Caco-2 (cell line): ENCODE results near the gene TMEM225B. TPM values are rescaled to one million over a fixed set of nuclear protein-coding genes. Genes with fewer than 3 reads are reported as not detected.
"Not testable (repeated sequence)": the region's sequence is repeated elsewhere in the genome, so short reads cannot be mapped to it uniquely, and the experiment has no call there.

Experiments used
- BruUV-seq: library from RNA; stranded (reverse); fragments of 400-500 nt; replicated peaks from 2 replicates; lab custom pipeline; 2021; lab: Mats Ljungman, UMichigan
- CTCF ChIA-PET: fragments of 300-600 bp; sonication (Branson Sonifier 250); formaldehyde crosslinking; loops from one replicate; lab custom pipeline; 2022; ENCODE audit warnings: antibody characterized with exemption; lab: Charles Lee
- POLR2A ChIA-PET: fragments of 300-600 bp; sonication (Branson Sonifier 250); formaldehyde crosslinking; loops from one replicate; lab custom pipeline; 2022; ENCODE audit warnings: antibody characterized with exemption; lab: Charles Lee
- DNase-seq, 2 experiments: peaks; one replicate each; pipeline versions ENCODE4 v3.0.0 to v3.0.0-alpha.2; 2020 to 2022
- H3K27me3 ChIP-seq: replicated peaks from 2 replicates; pipeline ENCODE4 v1.6.0; 2011; ENCODE audit warnings: low read length; ENCODE audit not compliant: control insufficient read depth, insufficient read depth
- H3K36me3 ChIP-seq: 2 replicates; pipeline ENCODE4 v1.5.1; 2011; ENCODE audit warnings: low read length; ENCODE audit not compliant: control insufficient read depth, insufficient read depth
- H3K4me1 ChIP-seq: fragments of 250-450 bp; sonication (Bioruptor Pico); 2 replicates; pipeline ENCODE4 v1.5.1; 2020; ENCODE audit warnings: mild to moderate bottlenecking
- H3K4me3 ChIP-seq: 2 replicates; pipeline ENCODE4 v1.5.1; 2011; ENCODE audit warnings: low read depth, mild to moderate bottlenecking, control low read depth, low read length
- H3K9me3 ChIP-seq: fragments of 250-450 bp; sonication (Bioruptor Pico); 2 replicates; pipeline ENCODE4 v1.5.1; 2020; ENCODE audit warnings: mild to moderate bottlenecking, moderate library complexity
- H3K27ac Mint-ChIP-seq: one replicate; pipeline ENCODE4 v1.8.0; 2022; ENCODE audit warnings: mixed read lengths; ENCODE audit not compliant: unreplicated experiment
- H3K27me3 Mint-ChIP-seq: one replicate; pipeline ENCODE4 v1.8.0; 2022; ENCODE audit warnings: mixed read lengths; ENCODE audit not compliant: insufficient read depth, unreplicated experiment
- H3K36me3 Mint-ChIP-seq: one replicate; pipeline ENCODE4 v1.8.0; 2022; ENCODE audit warnings: mild to moderate bottlenecking, mixed read lengths; ENCODE audit not compliant: insufficient read depth, unreplicated experiment
- H3K4me1 Mint-ChIP-seq: one replicate; pipeline ENCODE4 v1.8.0; 2022; ENCODE audit warnings: low read depth, mixed read lengths; ENCODE audit not compliant: unreplicated experiment
- H3K4me3 Mint-ChIP-seq: one replicate; pipeline ENCODE4 v1.8.0; 2022; ENCODE audit warnings: mild to moderate bottlenecking, moderate library complexity, mixed read lengths; ENCODE audit not compliant: unreplicated experiment
- H3K9me3 Mint-ChIP-seq: one replicate; pipeline ENCODE4 v1.8.0; 2022; ENCODE audit warnings: mixed read lengths; ENCODE audit not compliant: unreplicated experiment
- CTCF ChIP-seq, 2 experiments: fragments of 200-600 bp in 1 of 2; IDR thresholded peaks; 1 replicate in 1 of 2; 2 replicates in 1 of 2; pipeline versions ENCODE4 v1.5.1 to v1.8.0; 2011 to 2022; ENCODE audit warnings: antibody characterized with exemption in 1 of 2, control low read depth in 1 of 2, inconsistent platforms in 1 of 2, low read depth in 1 of 2, low read length in 1 of 2, mild to moderate bottlenecking in 1 of 2, moderate library complexity in 1 of 2; ENCODE audit not compliant: insufficient read depth in 1 of 2, severe bottlenecking in 1 of 2, unreplicated experiment in 1 of 2
- intact Hi-C: fragments of 100-400 bp; cut with micrococcal nuclease; formaldehyde crosslinking; loops from one replicate; pipeline ENCODE4 v1.10.0; 2022; ENCODE audit not compliant: unreplicated experiment
- total RNA-seq: library from RNA; stranded (reverse); gene quantifications from 2 replicates; pipeline ENCODE4 v1.2.3, GENCODE V29; 2022

TMEM225B gene
- total RNA-seq, 1 experiment from 2014 or later = 0.27 TPM

DNA sequence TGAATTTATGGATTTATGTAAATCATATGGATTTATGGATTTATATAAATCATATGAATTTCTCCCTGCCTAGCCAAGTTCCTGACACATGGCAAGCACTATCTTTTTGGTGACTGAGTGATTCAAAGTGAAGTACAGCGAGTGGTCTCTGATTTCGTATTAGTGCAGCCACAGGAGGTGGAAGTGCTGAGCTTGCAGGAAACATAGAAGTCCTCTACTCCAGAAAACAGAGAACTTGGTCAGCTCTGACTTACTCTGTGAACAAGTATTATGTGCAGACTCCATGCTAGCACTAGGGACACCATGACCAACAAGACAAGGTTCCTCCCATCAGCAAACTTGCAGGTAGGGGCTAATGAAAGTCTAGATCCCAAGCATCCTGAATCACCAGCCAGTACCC lies 53.2 kb downstream of the TMEM225B start:
- H3K36me3 Mint-ChIP-seq = no peaks in the 10 kb centered on the region
- BruUV-seq = no TSS peak
- intact Hi-C loops = no loop called here
- no peak overlapping the region for H3K4me3 Mint-ChIP-seq
- no peak overlapping the region for H3K4me3 ChIP-seq
- H3K36me3 ChIP-seq = no peaks in the 10 kb centered on the region
- TF ChIP-seq CTCF (IDR thresholded peaks at IDR 0.05; ENCODE audit: insufficient read depth in 1 of 2, low read depth in 1 of 2, low read length in 1 of 2, severe bottlenecking in 1 of 2, unreplicated experiment in 1 of 2) = no peak
- CTCF ChIA-PET = no interaction called here
- no peaks in the 10 kb centered on the region for H3K9me3 ChIP-seq
- POLR2A ChIA-PET = no interaction called here
- DNase-seq = no peak
- H3K4me1 ChIP-seq = no peaks in the 10 kb centered on the region
- no peak overlapping the region for H3K27ac Mint-ChIP-seq
- H3K9me3 Mint-ChIP-seq = no peaks in the 10 kb centered on the region
- H3K27me3 ChIP-seq = no peaks in the 10 kb centered on the region
- H3K4me1 Mint-ChIP-seq = no peaks in the 10 kb centered on the region
- H3K27me3 Mint-ChIP-seq = no peaks in the 10 kb centered on the region

DNA sequence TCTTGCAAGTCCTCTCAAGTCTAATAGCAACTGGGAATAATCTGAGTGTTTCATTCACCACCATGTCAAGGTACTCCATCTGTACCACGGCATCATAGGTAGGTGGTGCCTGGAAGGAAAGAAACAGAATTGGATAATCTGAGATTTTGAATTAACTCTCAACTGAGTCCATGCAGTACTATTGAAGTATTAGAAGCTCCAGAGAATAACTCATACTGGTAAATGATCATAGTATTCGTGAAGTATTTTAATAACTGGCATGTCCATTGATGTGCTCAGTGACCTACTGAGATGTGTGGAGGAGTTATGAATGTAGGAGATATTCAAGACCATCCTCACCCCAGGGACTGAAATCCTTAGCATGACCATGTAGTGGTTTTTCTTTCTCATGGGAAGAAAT lies 54.6 kb downstream of the TMEM225B start:
- Mint-ChIP-seq H3K4me1 (no peaks in the 10 kb centered on the region), H3K27ac (no peak overlapping the region), H3K27me3 (no peaks in the 10 kb centered on the region), H3K4me3 (no peak overlapping the region), H3K9me3 (no peaks in the 10 kb centered on the region), H3K36me3 (no peaks in the 10 kb centered on the region)
- Histone ChIP-seq H3K36me3 (no peaks in the 10 kb centered on the region), H3K27me3 (no peaks in the 10 kb centered on the region), H3K4me1 (no peaks in the 10 kb centered on the region), H3K9me3 (no peaks in the 10 kb centered on the region), H3K4me3 (no peak overlapping the region)
- POLR2A ChIA-PET = no interaction called here
- no peak for DNase-seq
- intact Hi-C loops = no loop called here
- no peak for TF ChIP-seq CTCF (IDR thresholded peaks at IDR 0.05; ENCODE audit: insufficient read depth in 1 of 2, low read depth in 1 of 2, low read length in 1 of 2, severe bottlenecking in 1 of 2, unreplicated experiment in 1 of 2)
- no TSS peak for BruUV-seq
- CTCF ChIA-PET = no interaction called here

- H3K27me3 ChIP-seq, H3K27ac Mint-ChIP-seq, H3K27me3 Mint-ChIP-seq, intact Hi-C loops, H3K4me3 ChIP-seq, H3K36me3 ChIP-seq, BruUV-seq, H3K36me3 Mint-ChIP-seq, H3K4me3 Mint-ChIP-seq, H3K4me1 ChIP-seq, POLR2A ChIA-PET, H3K4me1 Mint-ChIP-seq, H3K9me3 Mint-ChIP-seq, DNase-seq, CTCF ChIA-PET, H3K9me3 ChIP-seq: not testable (repeated sequence)
Observed at GRCh38 chr7:99653269-99653668, 55.2 kb downstream of the TMEM225B start.

GRCh38 chr7:99653754-99654153 lies 55.7 kb downstream of the TMEM225B start:
- ChIA-PET CTCF (no interaction called here), POLR2A (no interaction called here)
- peaks cover 7% of the 10 kb centered on the region for H3K9me3 Mint-ChIP-seq
- H3K4me1 Mint-ChIP-seq = no peaks in the 10 kb centered on the region
- H3K36me3 Mint-ChIP-seq = no peaks in the 10 kb centered on the region
- no peak for DNase-seq
- H3K36me3 ChIP-seq = no peaks in the 10 kb centered on the region
- H3K27me3 ChIP-seq = no peaks in the 10 kb centered on the region
- no peak for TF ChIP-seq CTCF (IDR thresholded peaks at IDR 0.05; ENCODE audit: insufficient read depth in 1 of 2, low read depth in 1 of 2, low read length in 1 of 2, severe bottlenecking in 1 of 2, unreplicated experiment in 1 of 2)
- no peaks in the 10 kb centered on the region for H3K27me3 Mint-ChIP-seq
- intact Hi-C loops = no loop called here
- no peak overlapping the region for H3K4me3 Mint-ChIP-seq
- no peak overlapping the region for H3K4me3 ChIP-seq
- no peak overlapping the region for H3K27ac Mint-ChIP-seq
- no peaks in the 10 kb centered on the region for H3K9me3 ChIP-seq
- no TSS peak for BruUV-seq
- H3K4me1 ChIP-seq = no peaks in the 10 kb centered on the region

DNA sequence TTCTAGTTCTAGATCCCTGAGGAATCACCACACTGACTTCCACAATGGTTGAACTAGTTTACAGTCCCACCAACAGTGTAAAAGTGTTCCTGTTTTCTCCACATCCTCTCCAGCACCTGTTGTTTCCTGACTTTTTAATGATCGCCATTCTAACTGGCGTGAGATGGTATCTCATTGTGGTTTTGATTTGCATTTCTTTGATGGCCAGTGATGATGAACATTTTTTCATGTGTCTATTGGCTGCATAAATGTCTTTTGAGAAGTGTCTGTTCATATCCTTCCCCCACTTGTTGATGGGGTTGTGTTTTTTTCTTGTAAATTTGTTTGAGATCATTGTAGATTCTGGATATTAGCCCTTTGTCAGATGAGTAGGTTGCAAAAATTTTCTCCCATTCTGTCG lies 56.6 kb downstream of the TMEM225B start:
- H3K4me3 ChIP-seq, DNase-seq, H3K36me3 ChIP-seq, BruUV-seq, H3K4me3 Mint-ChIP-seq, H3K4me1 ChIP-seq, H3K36me3 Mint-ChIP-seq, H3K4me1 Mint-ChIP-seq, H3K27me3 ChIP-seq, POLR2A ChIA-PET, intact Hi-C loops, H3K9me3 ChIP-seq, H3K27ac Mint-ChIP-seq, CTCF ChIA-PET, H3K27me3 Mint-ChIP-seq: not testable (repeated sequence)
- H3K9me3 Mint-ChIP-seq = peaks cover 10% of the 10 kb centered on the region
